ENCODE measurements around the gene TMC7.

- TF ChIP-seq CTCF (IDR thresholded peaks at IDR 0.05) (no peak), POLR2A (IDR thresholded peaks at IDR 0.05) (no peak)
Observed at GRCh38 chr16:19094542-19095365, 111.0 kb downstream of the TMC7 start.

Measured in right lobe of liver (tissue), 4 donors.